ENCODE data around the gene CAPG.

Gene CAPG

GRCh38 chr2:85438201-85439024 is 28.2 kb upstream of the CAPG start:
- no peak for TF ChIP-seq CTCF (IDR thresholded peaks at IDR 0.05; ENCODE audit: low read length, missing control alignments)
- DNase-seq (ENCODE audit: low read depth), result no peak
- H3K4me3 ChIP-seq (replicated peaks; ENCODE audit: low read depth, low read length), result peak overlapping the region; percentile 17

DNA sequence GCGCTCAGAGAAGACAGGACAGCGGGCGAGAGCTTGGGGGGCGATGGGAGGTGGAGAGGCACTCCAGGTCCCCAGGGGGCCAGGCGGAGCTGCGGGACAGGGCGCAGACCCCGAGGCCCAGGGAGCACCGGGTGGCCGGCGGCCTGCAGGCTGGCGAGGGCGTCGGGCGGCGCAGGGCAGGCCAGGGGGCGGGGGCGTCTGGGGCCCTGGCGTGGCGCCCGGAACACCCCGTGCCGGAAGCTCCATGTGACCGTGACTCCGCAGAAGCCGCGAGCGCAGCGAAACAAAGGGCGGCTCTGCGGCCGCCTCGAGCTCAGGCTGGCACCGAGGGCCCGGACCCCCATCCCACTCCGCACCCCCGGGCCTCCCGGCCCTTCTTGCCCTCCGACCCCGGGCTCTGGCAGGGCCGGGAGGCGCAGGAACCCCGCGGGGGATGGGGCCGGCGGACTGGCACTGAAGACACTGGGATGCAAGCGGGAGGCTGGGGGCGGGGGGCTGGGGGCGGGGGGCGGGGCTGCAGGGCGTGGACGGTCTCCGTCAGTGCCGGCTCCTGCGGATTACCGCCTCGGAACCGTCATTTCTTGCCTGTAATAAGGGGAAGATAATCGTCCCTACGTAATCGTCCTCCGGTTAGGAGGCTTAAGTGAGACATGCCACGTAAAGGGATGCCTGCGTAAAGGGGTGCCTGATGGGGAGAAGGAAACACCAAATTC is 27.5 kb upstream of the CAPG start:
- DNase-seq (ENCODE audit: low read depth), result peak; percentile 94
- H3K4me3 ChIP-seq (replicated peaks; ENCODE audit: low read depth, low read length), result peak overlapping the region; percentile 17
- no peak for TF ChIP-seq CTCF (IDR thresholded peaks at IDR 0.05; ENCODE audit: low read length, missing control alignments)

GRCh38 chr2:85436836-85437487 is 26.8 kb upstream of the CAPG start:
- H3K4me3 ChIP-seq (replicated peaks; ENCODE audit: low read depth, low read length), result no peak overlapping the region
- no peak for TF ChIP-seq CTCF (IDR thresholded peaks at IDR 0.05; ENCODE audit: low read length, missing control alignments)
- no peak for DNase-seq (ENCODE audit: low read depth)

- TF ChIP-seq CTCF (IDR thresholded peaks at IDR 0.05; ENCODE audit: low read length, missing control alignments), result no peak
- no peak overlapping the region for H3K4me3 ChIP-seq (replicated peaks; ENCODE audit: low read depth, low read length)
- no peak for DNase-seq (ENCODE audit: low read depth)
These were observed 26.0 kb upstream of the CAPG start for GRCh38 chr2:85435981-85436835.

DNA sequence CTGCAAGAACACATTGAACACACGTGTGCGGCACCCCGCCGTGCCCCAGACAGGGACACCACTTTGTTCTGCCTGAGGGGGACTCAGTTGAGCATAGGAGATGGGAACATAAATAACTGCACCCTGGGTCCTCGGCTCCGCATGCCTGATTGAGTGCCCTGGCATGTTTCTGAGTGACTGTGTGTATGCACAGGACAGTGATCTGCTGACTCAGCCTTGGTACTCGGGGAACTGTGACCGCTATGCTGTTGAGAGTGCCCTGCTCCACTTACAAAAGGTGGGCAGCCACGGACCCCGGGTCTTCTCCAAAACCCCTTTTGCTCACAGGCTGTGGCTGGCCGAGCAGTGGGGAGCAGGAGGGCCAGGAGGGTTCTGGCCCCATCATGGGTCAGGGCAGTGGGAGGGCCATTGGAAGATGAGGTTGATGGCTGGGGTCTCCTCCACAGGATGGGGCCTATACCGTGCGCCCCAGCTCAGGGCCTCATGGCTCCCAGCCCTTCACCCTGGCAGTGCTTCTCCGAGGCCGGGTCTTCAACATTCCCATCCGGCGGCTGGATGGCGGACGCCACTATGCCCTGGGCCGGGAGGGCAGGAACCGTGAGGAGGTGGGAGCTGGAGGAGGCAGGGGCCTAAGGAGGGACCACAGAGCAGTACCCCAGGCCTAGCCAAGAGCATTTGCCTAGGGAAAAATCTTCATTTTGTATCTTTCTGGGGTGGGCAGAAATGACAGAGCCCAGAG is 25.2 kb upstream of the CAPG start:
- no peak overlapping the region for H3K4me3 ChIP-seq (replicated peaks; ENCODE audit: low read depth, low read length)
- no peak for TF ChIP-seq CTCF (IDR thresholded peaks at IDR 0.05; ENCODE audit: low read length, missing control alignments)
- DNase-seq (ENCODE audit: low read depth), result no peak

DNA sequence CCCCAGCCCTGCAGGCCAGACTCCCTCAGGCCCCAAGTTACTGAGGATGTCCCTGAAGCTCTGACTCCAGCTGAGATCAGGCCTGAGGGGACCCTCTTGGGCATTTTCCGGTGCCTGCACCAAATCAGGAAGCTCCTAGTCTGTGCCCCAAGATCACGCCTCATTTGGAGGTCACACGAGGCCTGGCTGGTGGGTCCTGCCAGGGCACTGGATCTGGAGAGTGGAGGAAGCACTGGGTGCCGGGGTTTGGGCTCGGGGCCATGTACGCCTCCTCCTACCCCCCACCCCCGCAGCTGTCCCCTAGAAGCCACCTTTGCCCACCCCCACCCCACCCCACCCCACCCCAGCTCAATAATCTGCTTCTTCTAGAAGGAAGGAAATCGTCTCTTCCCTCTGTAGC is 24.5 kb upstream of the CAPG start:
- DNase-seq (ENCODE audit: low read depth), result no peak
- H3K4me3 ChIP-seq (replicated peaks; ENCODE audit: low read depth, low read length), result no peak overlapping the region

More for the DNA sequence above, 24.5 kb upstream of the CAPG start:
- no peak for TF ChIP-seq CTCF (IDR thresholded peaks at IDR 0.05; ENCODE audit: low read length, missing control alignments)
